K562 (cell line): ENCODE results near the gene IKZF3. TPM values are rescaled to one million over a fixed set of nuclear protein-coding genes. Genes with fewer than 3 reads are reported as not detected.

ENCODE experiments used
- ATAC-seq: fragments of 200-7000 bp; cut with Tn5 transposase; 3 replicates; pipeline ENCODE4 v1.9.1; 2020; ENCODE audit warnings: moderate library complexity
- BruUV-seq: library from RNA; stranded (reverse); fragments of 400-500 nt; replicated peaks from 2 replicates; lab custom pipeline; 2021; lab: Mats Ljungman, UMichigan
- CTCF ChIA-PET: fragments of 300-600 bp; formaldehyde crosslinking; extraction: SDS; loops from one replicate; lab custom pipeline; 2021; ENCODE audit warnings: low intra/inter-chr PET ratio; lab: Yijun Ruan, JAX
- POLR2A ChIA-PET: fragments of 300-600, 350-650 bp; sonication (Branson Sonifier 250); formaldehyde crosslinking; extraction: SDS; loops from one replicate; lab custom pipeline; 2021; ENCODE audit warnings: antibody characterized with exemption, inconsistent platforms; lab: Yijun Ruan, JAX
- DNase-seq, 4 experiments: peaks; one replicate each; pipeline versions ENCODE4 v3.0.0 to v3.0.0-alpha.2; 2011 to 2018; ENCODE audit warnings: low spot score in 3 of 4, mixed read lengths in 3 of 4; ENCODE audit errors: extremely low read depth in 1 of 4
- FAIRE-seq: peaks from 2 replicates; lab custom pipeline; 2011; peaks lifted over from hg19 to GRCh38; lab: Jason Lieb, UNC
- H2AFZ ChIP-seq: 2 replicates; pipeline ENCODE4 v1.6.0; 2011; ENCODE audit warnings: low read depth, low read length, control low read depth, inconsistent platforms
- H3K27ac ChIP-seq: fragments of 200-600 bp; 3 replicates; pipeline ENCODE4 v1.8.0; 2011; ENCODE audit warnings: low read depth, mild to moderate bottlenecking, control low read depth, inconsistent platforms, low read length, moderate library complexity, mixed read lengths; ENCODE audit errors: extremely low read depth
- H3K27me3 ChIP-seq, 2 experiments: fragments of 300-600 bp in 1 of 2; 2 replicates in 1 of 2; 3 replicates in 1 of 2; pipeline versions ENCODE4 v1.6.0 to v1.8.0; 2011; ENCODE audit warnings: inconsistent platforms in 2 of 2, low read length in 2 of 2, mild to moderate bottlenecking in 1 of 2, mixed read lengths in 1 of 2, moderate library complexity in 1 of 2; ENCODE audit not compliant: control insufficient read depth in 2 of 2, insufficient read depth in 2 of 2
- H3K36me3 ChIP-seq: fragments of 300-600 bp; 3 replicates; pipeline ENCODE4 v1.8.0; 2011; ENCODE audit warnings: mild to moderate bottlenecking, low read length, inconsistent platforms; ENCODE audit not compliant: control insufficient read depth, insufficient read depth
- H3K4me1 ChIP-seq, 2 experiments: fragments of 200-600 bp in 1 of 2; replicated peaks in 1 of 2; 2 replicates in 1 of 2; 3 replicates in 1 of 2; pipeline versions ENCODE4 v1.5.1 to v1.8.0; 2011; ENCODE audit warnings: inconsistent platforms in 2 of 2, low read length in 2 of 2, mild to moderate bottlenecking in 1 of 2, mixed read lengths in 1 of 2, moderate library complexity in 1 of 2; ENCODE audit not compliant: control insufficient read depth in 2 of 2, insufficient read depth in 2 of 2
- H3K4me2 ChIP-seq: 2 replicates; pipeline ENCODE4 v1.6.1; 2011; ENCODE audit warnings: low read length, control low read depth, inconsistent platforms, mixed read lengths; ENCODE audit not compliant: insufficient read depth
- H3K4me3 ChIP-seq: fragments of 200-600 bp; sonication (generic), shearing (Covaris generic); 2 replicates; pipeline ENCODE4 v1.5.1; 2016; ENCODE audit warnings: control low read depth, inconsistent platforms
- H3K79me2 ChIP-seq: fragments of 200-600 bp; 3 replicates; pipeline ENCODE4 v1.8.0; 2011; ENCODE audit warnings: low read length, inconsistent platforms; ENCODE audit not compliant: control insufficient read depth, insufficient read depth
- H3K9ac ChIP-seq, 2 experiments: 2 replicates each; pipeline versions ENCODE4 v1.6.0 to v1.6.1; 2011; ENCODE audit warnings: low read depth in 2 of 2, low read length in 2 of 2, control low read depth in 1 of 2, inconsistent platforms in 1 of 2, mild to moderate bottlenecking in 1 of 2, mixed read lengths in 1 of 2; ENCODE audit not compliant: insufficient read depth in 1 of 2
- H3K9me1 ChIP-seq: one replicate; pipeline ENCODE4 v1.6.0; 2011; ENCODE audit warnings: inconsistent platforms, mild to moderate bottlenecking, low read length, moderate library complexity; ENCODE audit not compliant: control insufficient read depth, insufficient read depth
- H3K9me3 ChIP-seq: replicated peaks from 2 replicates; pipeline ENCODE4 v1.5.1; 2011; ENCODE audit warnings: low read depth, low read length, inconsistent platforms; ENCODE audit not compliant: control insufficient read depth, insufficient read depth
- H4K20me1 ChIP-seq: replicated peaks from 2 replicates; pipeline ENCODE4 v1.6.1; 2011; ENCODE audit warnings: low read length, inconsistent platforms, mixed read lengths; ENCODE audit not compliant: control insufficient read depth, insufficient read depth
- ELF1 ChIP-seq: fragments of 200-800 bp; sonication (Bioruptor generic); IDR thresholded peaks from 2 replicates; pipeline ENCODE4 v1.6.1; 2016; ENCODE audit warnings: missing genetic modification characterization, missing compliant biosample characterization
- EWSR1 ChIP-seq: fragments of 450-650 bp; IDR thresholded peaks from 2 replicates; pipeline ENCODE4 v1.6.1; 2018; ENCODE audit warnings: borderline replicate concordance, mild to moderate bottlenecking, low read depth, moderate library complexity; ENCODE audit not compliant: partially characterized antibody
- MCM3 ChIP-seq: fragments of 450-650 bp; IDR thresholded peaks from 2 replicates; pipeline ENCODE4 v1.6.1; 2016
- MTA3 ChIP-seq: fragments of 450-650 bp; formaldehyde crosslinking; IDR thresholded peaks from 2 replicates; pipeline ENCODE4 v1.6.1; 2017; ENCODE audit warnings: mild to moderate bottlenecking, borderline replicate concordance
- SIX5 ChIP-seq, 2 experiments: IDR thresholded peaks; 2 replicates each; pipeline ENCODE4 v1.6.1; 2011; ENCODE audit warnings: low read length in 2 of 2, borderline replicate concordance in 1 of 2, low read depth in 1 of 2, mild to moderate bottlenecking in 1 of 2, moderate library complexity in 1 of 2; ENCODE audit not compliant: insufficient read depth in 1 of 2
- SMAD2 ChIP-seq: fragments of 150-350 bp; IDR thresholded peaks from 2 replicates; pipeline ENCODE4 v1.6.1; 2014; ENCODE audit warnings: low read depth, mild to moderate bottlenecking, low read length
- TAF1 ChIP-seq: IDR thresholded peaks from 2 replicates; pipeline ENCODE4 v1.6.1; 2011; ENCODE audit warnings: mild to moderate bottlenecking, low read length, moderate library complexity; ENCODE audit not compliant: insufficient read depth, control insufficient read depth, severe bottlenecking; ENCODE audit errors: extremely low read depth
- ZNF174 ChIP-seq: fragments of 250-450 bp; sonication (Bioruptor Pico); IDR thresholded peaks from 2 replicates; pipeline ENCODE4 v1.4.0; 2020; ENCODE audit warnings: mild to moderate bottlenecking
- ZNF431 ChIP-seq: sonication (generic); formaldehyde crosslinking; IDR thresholded peaks from 2 replicates; pipeline ENCODE4 v1.8.0; 2022; ENCODE audit warnings: mild to moderate bottlenecking, missing genetic modification reagents
- WGBS: fragments of 100-300 bp; shearing (Covaris generic); methylation state at CpG from one replicate; pipeline ENCODE4 v1.1.6; 2016; ENCODE audit warnings: low coverage, mixed read lengths; ENCODE audit not compliant: insufficient coverage; ENCODE audit errors: missing lambda C conversion rate; 5-methylcytosine and 5-hydroxymethylcytosine counted together
- in situ Hi-C: fragments of 300-500 bp; cut with MboI; formaldehyde crosslinking; loops from 4 replicates; pipeline ENCODE4 v1.15.0; 2018; ENCODE audit warnings: inconsistent platforms, mixed read lengths
- intact Hi-C: fragments of 100-400 bp; cut with micrococcal nuclease; formaldehyde crosslinking; loops from 2 replicates; pipeline ENCODE4 v1.14.2; 2022
- polyA plus RNA-seq, 8 experiments: library from polyadenylated mRNA; depleted of rRNA in 4 of 8; stranded (reverse) in 5 of 8; unstranded in 3 of 8; fragments of >200 nt; fragmentation: Nextera tagmentation in 2 of 8; fragmentation: Illumina TruSeq in 1 of 8; extraction: Ambion mirVana in 2 of 8; extraction: Trizol in 1 of 8; gene quantifications; 2 replicates each; pipeline versions ENCODE4 v1.2.1 to v1.2.3, GENCODE V29; 2011 to 2014; ENCODE audit warnings: inconsistent platforms in 1 of 8, missing spikeins in 1 of 8
- total RNA-seq, 7 experiments: library from RNA; depleted of rRNA in 6 of 7; stranded (reverse); fragments of >200 nt in 6 of 7; fragmentation: Illumina TruSeq in 2 of 7; extraction: Trizol in 2 of 7; gene quantifications; 2 replicates each; pipeline versions ENCODE4 v1.2.1 to v1.2.3, GENCODE V29; 2011 to 2021; ENCODE audit warnings: low replicate concordance in 1 of 7
- TF ChIP-seq, protein P1 (sequence below): fragments of 450-650 bp; formaldehyde crosslinking; IDR thresholded peaks from 2 replicates; pipeline ENCODE4 v1.4.0; 2020; ENCODE audit warnings: mild to moderate bottlenecking
- TF ChIP-seq, protein P2 (sequence below): fragments of 450-650 bp; IDR thresholded peaks from 2 replicates; pipeline ENCODE4 v1.6.1; 2016; ENCODE audit warnings: low read depth, mild to moderate bottlenecking, moderate library complexity

IKZF3 gene
- total and polyA plus RNA-seq, 9 of the 15 experiments (the other 6 are each of a cell fraction or from before 2014, with no cell fraction given), result 0.06 to 1.6 (median 0.62) TPM

DNA sequence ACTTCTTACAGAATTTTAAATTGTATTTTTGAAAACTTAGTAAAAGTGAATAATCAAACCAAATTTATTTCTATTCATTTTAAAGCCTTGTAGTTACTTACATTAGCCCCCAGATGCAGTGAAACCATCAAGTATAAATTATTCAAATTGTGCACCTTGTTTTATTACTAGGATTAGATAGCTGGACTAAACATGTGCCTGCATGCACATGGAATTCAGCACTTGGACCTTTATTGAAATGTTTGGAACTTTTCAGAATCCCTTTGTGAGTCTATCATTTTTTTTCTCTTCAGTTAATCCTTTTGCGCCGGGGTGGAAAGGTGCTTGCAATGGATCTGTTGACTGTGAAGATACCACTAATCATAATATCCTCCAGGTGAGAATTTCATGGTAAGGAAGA lies 8.6 kb upstream of the IKZF3 start:
- Histone ChIP-seq H3K9ac (no peak overlapping the region), H3K4me3 (no peak overlapping the region), H3K4me2 (no peak overlapping the region), H3K27me3 (peaks cover 2 to 12% of the 10 kb centered on the region in 2 experiments), H3K9me1 (no peaks in the 10 kb centered on the region), H4K20me1 (no peaks in the 10 kb centered on the region), H2AFZ (no peak overlapping the region)
- intact Hi-C loops, result no loop called here
- no peak for FAIRE-seq
- BruUV-seq, result no TSS peak
- ATAC-seq, result no peak
- no peak for DNase-seq
- in situ Hi-C loops, result no loop called here
- TF ChIP-seq ZNF431 (CRISPR knock-in tag) (no peak), SIX5 (IDR thresholded peaks at IDR 0.05; ENCODE audit: borderline replicate concordance in 1 of 2, insufficient read depth in 1 of 2, low read depth in 1 of 2, low read length in 2 of 2) (no peak), SMAD2 (no peak), TAF1 (no peak), EWSR1 (no peak), MTA3 (no peak), ZNF174 (CRISPR knock-in tag) (no peak), MCM3 (no peak), ELF1 (tag) (no peak)
- TF ChIP-seq, protein P1, sequence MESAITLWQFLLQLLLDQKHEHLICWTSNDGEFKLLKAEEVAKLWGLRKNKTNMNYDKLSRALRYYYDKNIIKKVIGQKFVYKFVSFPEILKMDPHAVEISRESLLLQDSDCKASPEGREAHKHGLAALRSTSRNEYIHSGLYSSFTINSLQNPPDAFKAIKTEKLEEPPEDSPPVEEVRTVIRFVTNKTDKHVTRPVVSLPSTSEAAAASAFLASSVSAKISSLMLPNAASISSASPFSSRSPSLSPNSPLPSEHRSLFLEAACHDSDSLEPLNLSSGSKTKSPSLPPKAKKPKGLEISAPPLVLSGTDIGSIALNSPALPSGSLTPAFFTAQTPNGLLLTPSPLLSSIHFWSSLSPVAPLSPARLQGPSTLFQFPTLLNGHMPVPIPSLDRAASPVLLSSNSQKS, result no peak
- TF ChIP-seq, protein P2, sequence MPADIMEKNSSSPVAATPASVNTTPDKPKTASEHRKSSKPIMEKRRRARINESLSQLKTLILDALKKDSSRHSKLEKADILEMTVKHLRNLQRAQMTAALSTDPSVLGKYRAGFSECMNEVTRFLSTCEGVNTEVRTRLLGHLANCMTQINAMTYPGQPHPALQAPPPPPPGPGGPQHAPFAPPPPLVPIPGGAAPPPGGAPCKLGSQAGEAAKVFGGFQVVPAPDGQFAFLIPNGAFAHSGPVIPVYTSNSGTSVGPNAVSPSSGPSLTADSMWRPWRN, result no peak
- TF ChIP-seq, all 486 proteins: peak for 0
- Histone ChIP-seq H3K27ac (no peak overlapping the region), H3K9me3 (no peaks in the 10 kb centered on the region), H3K4me1 (peaks cover 0 to 6% of the 10 kb centered on the region in 2 experiments; a peak in 1 of 5 replicates), H3K79me2 (no peaks in the 10 kb centered on the region), H3K36me3 (no peaks in the 10 kb centered on the region)
- CTCF ChIA-PET, result no interaction called here
- WGBS, result 4% methylated on average over 2 of the region's 2 CpGs
- POLR2A ChIA-PET, result no interaction called here
